MM.1S (cell line): ENCODE data around the gene PIGR.

ENCODE experiments used
- DNase-seq: peaks from one replicate; pipeline ENCODE4 v3.0.0-alpha.2; 2015
- H2AFZ ChIP-seq: fragments of 300-600 bp; sonication (generic); 2 replicates; pipeline ENCODE4 v1.6.0; 2016; ENCODE audit warnings: antibody characterized with exemption, low read length
- H3F3A ChIP-seq: fragments of 300-600 bp; sonication (generic); 2 replicates; pipeline ENCODE4 v1.6.1; 2016; ENCODE audit warnings: mild to moderate bottlenecking, antibody characterized with exemption, low read length, moderate library complexity, mixed read lengths; ENCODE audit not compliant: insufficient read depth
- H3K27ac ChIP-seq: fragments of 300-600 bp; sonication (generic); 2 replicates; pipeline ENCODE4 v1.5.1; 2016; ENCODE audit warnings: mild to moderate bottlenecking, low read length
- H3K27me3 ChIP-seq: fragments of 300-600 bp; sonication (generic); replicated peaks from 2 replicates; pipeline ENCODE4 v1.6.0; 2016; ENCODE audit warnings: low read length; ENCODE audit not compliant: insufficient read depth
- H3K36me3 ChIP-seq: fragments of 300-600 bp; sonication (generic); replicated peaks from 2 replicates; pipeline ENCODE4 v1.6.1; 2016; ENCODE audit warnings: mild to moderate bottlenecking, low read length, mixed read lengths; ENCODE audit not compliant: insufficient read depth
- H3K4me1 ChIP-seq: fragments of 300-600 bp; sonication (generic); 2 replicates; pipeline ENCODE4 v1.6.1; 2016; ENCODE audit warnings: low read length, mixed read lengths
- H3K4me2 ChIP-seq: fragments of 300-600 bp; sonication (generic); 2 replicates; pipeline ENCODE4 v1.6.0; 2016; ENCODE audit warnings: low read depth, low read length
- H3K4me3 ChIP-seq: fragments of 300-600 bp; sonication (generic); 2 replicates; pipeline ENCODE4 v1.5.1; 2016; ENCODE audit warnings: low read length, mixed read lengths
- H3K79me2 ChIP-seq: fragments of 300-600 bp; sonication (generic); 2 replicates; pipeline ENCODE4 v1.6.1; 2016; ENCODE audit warnings: mixed run types, low read length, mixed read lengths
- H3K9ac ChIP-seq: fragments of 300-600 bp; sonication (generic); 2 replicates; pipeline ENCODE4 v1.6.1; 2016; ENCODE audit warnings: low read length, mixed read lengths
- H3K9me2 ChIP-seq: fragments of 300-600 bp; sonication (generic); replicated peaks from 2 replicates; pipeline ENCODE4 v1.6.1; 2016; ENCODE audit warnings: mild to moderate bottlenecking, low read length, mixed read lengths; ENCODE audit not compliant: insufficient read depth
- H3K9me3 ChIP-seq: fragments of 300-600 bp; sonication (generic); replicated peaks from 2 replicates; pipeline ENCODE4 v1.6.1; 2016; ENCODE audit warnings: mild to moderate bottlenecking, low read length, mixed read lengths; ENCODE audit not compliant: insufficient read depth
- H4K20me1 ChIP-seq: fragments of 300-600 bp; sonication (generic); 2 replicates; pipeline ENCODE4 v1.6.1; 2016; ENCODE audit warnings: mild to moderate bottlenecking, low read length, moderate library complexity, mixed read lengths; ENCODE audit not compliant: insufficient read depth
- CTCF ChIP-seq: fragments of 300-600 bp; sonication (generic); IDR thresholded peaks from 2 replicates; pipeline ENCODE4 v1.5.1; 2016; ENCODE audit warnings: antibody characterized with exemption, low read length, mixed read lengths
- EZH2 ChIP-seq: fragments of 300-600 bp; sonication (generic); optimal IDR thresholded peaks from 2 replicates; pipeline ENCODE3; 2017; ENCODE audit warnings: low read depth, mild to moderate bottlenecking, antibody characterized with exemption, low read length, mixed read lengths
- EZH2phosphoT487 ChIP-seq: fragments of 300-600 bp; sonication (generic); IDR thresholded peaks from 2 replicates; pipeline ENCODE4 v1.6.1; 2018; ENCODE audit warnings: antibody characterized with exemption, low read length

The PIGR gene

GRCh38 chr1:206963740-206964139 lies 17.5 kb upstream of the PIGR start:
- no peak overlapping the region for H3K4me2 ChIP-seq

GRCh38 chr1:206963119-206963712 lies 16.9 kb upstream of the PIGR start:
- no peak for DNase-seq
- Histone ChIP-seq H3K79me2 (no peaks in the 10 kb centered on the region), H3K4me3 (no peak overlapping the region), H4K20me1 (no peaks in the 10 kb centered on the region), H3K4me1 (peaks cover 8% of the 10 kb centered on the region), H3K27me3 (no peaks in the 10 kb centered on the region), H3K27ac (no peak overlapping the region), H3K4me2 (no peak overlapping the region), H3F3A (no peaks in the 10 kb centered on the region), H3K9me2 (no peaks in the 10 kb centered on the region), H3K9ac (no peak overlapping the region), H3K36me3 (no peaks in the 10 kb centered on the region), H3K9me3 (no peaks in the 10 kb centered on the region), H2AFZ (no peak overlapping the region)
- no peak for TF ChIP-seq CTCF
- TF ChIP-seq EZH2phosphoT487, result no peak

More at GRCh38 chr1:206963740-206964139, 17.5 kb upstream of the PIGR start:
- H3K27ac ChIP-seq, result no peak overlapping the region
- no peak overlapping the region for H2AFZ ChIP-seq
- no peaks in the 10 kb centered on the region for H3F3A ChIP-seq
- no peaks in the 10 kb centered on the region for H3K27me3 ChIP-seq
- H3K4me1 ChIP-seq, result peaks cover 8% of the 10 kb centered on the region
- no peaks in the 10 kb centered on the region for H3K9me2 ChIP-seq
- no peaks in the 10 kb centered on the region for H4K20me1 ChIP-seq
- no peak overlapping the region for H3K4me3 ChIP-seq
- no peaks in the 10 kb centered on the region for H3K36me3 ChIP-seq
- no peak for TF ChIP-seq EZH2
- no peak for TF ChIP-seq EZH2phosphoT487
- TF ChIP-seq CTCF, result no peak
- H3K79me2 ChIP-seq, result no peaks in the 10 kb centered on the region
- H3K9ac ChIP-seq, result no peak overlapping the region
- H3K9me3 ChIP-seq, result no peaks in the 10 kb centered on the region
- DNase-seq, result no peak

GRCh38 chr1:206962272-206962671 lies 16.0 kb upstream of the PIGR start:
- H3K4me1 ChIP-seq, result peaks cover 3% of the 10 kb centered on the region
- H3K4me2 ChIP-seq, result no peak overlapping the region
- no peak overlapping the region for H3K9ac ChIP-seq
- no peaks in the 10 kb centered on the region for H3K36me3 ChIP-seq
- H3K79me2 ChIP-seq, result no peaks in the 10 kb centered on the region
- H3K9me2 ChIP-seq, result no peaks in the 10 kb centered on the region
- H3K9me3 ChIP-seq, result no peaks in the 10 kb centered on the region
- no peak overlapping the region for H3K4me3 ChIP-seq
- no peak for TF ChIP-seq CTCF
- no peak for TF ChIP-seq EZH2phosphoT487
- TF ChIP-seq EZH2, result no peak
- H3F3A ChIP-seq, result no peaks in the 10 kb centered on the region
- no peak for DNase-seq
- no peak overlapping the region for H2AFZ ChIP-seq
- no peaks in the 10 kb centered on the region for H3K27me3 ChIP-seq
- no peak overlapping the region for H3K27ac ChIP-seq
- H4K20me1 ChIP-seq, result no peaks in the 10 kb centered on the region
